GM12891 (cell line): ENCODE results near the gene ZNF516.

Experiments used
- PAX5 ChIP-seq: IDR thresholded peaks from 2 replicates; pipeline ENCODE4 v1.6.1; 2011; ENCODE audit warnings: low read length, moderate library complexity, mild to moderate bottlenecking; ENCODE audit not compliant: insufficient read depth, severe bottlenecking
- POLR2A ChIP-seq: IDR thresholded peaks from 2 replicates; pipeline ENCODE4 v1.6.1; 2011; ENCODE audit warnings: low read depth, low read length, control low read depth
- POLR2AphosphoS5 ChIP-seq: IDR thresholded peaks from 2 replicates; pipeline ENCODE4 v1.6.1; 2011; ENCODE audit warnings: low read depth, low read length, control low read depth
- POU2F2 ChIP-seq: IDR thresholded peaks from 2 replicates; pipeline ENCODE4 v1.6.1; 2011; ENCODE audit warnings: low read depth, mild to moderate bottlenecking, control low read depth, low read length, moderate library complexity
- SPI1 ChIP-seq: IDR thresholded peaks from 2 replicates; pipeline ENCODE4 v1.6.1; 2011; ENCODE audit warnings: low read depth, low read length, control low read depth
- TAF1 ChIP-seq: IDR thresholded peaks from 2 replicates; pipeline ENCODE4 v1.6.1; 2011; ENCODE audit warnings: low read depth, low read length, control low read depth

GRCh38 chr18:76339246-76339620 is 155.8 kb downstream of the ZNF516 start:
- no peak for TF ChIP-seq POLR2A
- no peak for TF ChIP-seq POLR2AphosphoS5
- TF ChIP-seq TAF1, result no peak
- TF ChIP-seq PAX5, result no peak
- no peak for TF ChIP-seq SPI1
- TF ChIP-seq POU2F2, result no peak
